GM20431 (cell line): Measurements from ENCODE around the gene TEPSIN.

Experiments
- in situ Hi-C: fragments of 300-500 bp; cut with MseI, MboI; formaldehyde crosslinking; loops from one replicate; pipeline ENCODE4 v1.15.0; 2020; ENCODE audit warnings: low sequenced_read_pairs; ENCODE audit not compliant: unreplicated experiment

Gene TEPSIN

GRCh38 chr17:81202318-81202717, 36.5 kb downstream of the TEPSIN start:
- in situ Hi-C loops = no loop called here

DNA sequence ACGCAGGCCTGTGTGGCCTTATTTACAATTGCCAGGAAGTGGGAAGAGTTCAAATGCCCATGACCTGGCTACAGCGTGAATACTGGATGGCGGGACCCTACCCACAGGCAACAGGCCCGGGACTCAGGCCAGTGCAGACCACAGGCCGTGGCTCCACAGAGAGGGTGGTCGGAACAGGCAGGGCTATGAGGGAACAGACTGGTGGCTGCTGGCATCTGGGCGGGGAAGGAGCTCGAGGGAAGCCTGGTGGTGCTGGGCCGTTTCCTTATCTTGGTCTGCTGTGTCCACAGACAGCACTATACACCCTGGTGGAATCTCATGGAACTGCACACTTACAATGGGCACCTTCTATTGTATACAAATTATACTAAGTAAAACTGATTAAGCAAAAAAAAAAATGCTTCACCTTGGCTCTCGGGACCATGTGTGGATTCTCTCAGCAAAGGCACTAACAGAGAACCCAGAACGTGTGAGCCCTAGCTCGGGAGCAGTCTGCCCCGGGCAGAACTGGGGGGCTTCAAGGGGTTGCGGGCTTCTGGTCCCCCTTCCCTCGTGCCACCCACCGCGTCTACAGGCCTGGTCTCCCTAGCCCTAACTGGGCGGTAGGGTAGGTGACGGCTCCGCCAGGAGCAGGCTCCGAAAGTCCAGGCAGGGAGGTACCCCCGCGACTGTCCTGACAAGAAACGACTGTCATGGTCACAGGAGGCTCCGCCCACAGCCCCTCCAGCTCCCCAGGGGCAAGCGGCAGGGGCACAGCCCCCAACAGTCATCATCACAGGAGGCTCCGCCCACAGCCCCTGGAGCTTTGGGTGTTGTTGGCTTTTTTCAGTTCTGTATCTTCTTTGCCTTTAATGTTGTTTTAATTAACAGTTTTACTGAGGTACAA, 37.9 kb downstream of the TEPSIN start:
- in situ Hi-C loops = no loop called here

DNA sequence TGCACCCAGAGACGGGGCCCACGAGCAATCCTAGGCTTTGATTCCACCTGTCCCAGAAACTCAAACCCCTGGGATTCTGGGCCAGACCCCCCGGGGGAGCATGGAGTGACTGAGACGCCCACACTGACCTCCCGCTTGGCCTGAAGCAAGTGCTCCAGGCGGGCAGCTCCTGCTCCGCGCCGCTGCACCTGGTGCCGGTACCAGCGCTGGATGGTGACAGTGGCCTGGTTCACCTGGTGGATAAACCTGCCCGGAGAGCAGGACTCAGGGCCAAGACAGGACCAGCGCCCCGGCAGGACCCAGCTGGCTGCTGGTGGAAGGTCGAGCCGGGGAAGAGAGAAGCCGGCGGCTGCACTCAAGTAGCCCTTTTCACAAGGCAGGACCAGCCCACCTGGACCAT, 38.7 kb downstream of the TEPSIN start:
- in situ Hi-C loops = no loop called here

DNA sequence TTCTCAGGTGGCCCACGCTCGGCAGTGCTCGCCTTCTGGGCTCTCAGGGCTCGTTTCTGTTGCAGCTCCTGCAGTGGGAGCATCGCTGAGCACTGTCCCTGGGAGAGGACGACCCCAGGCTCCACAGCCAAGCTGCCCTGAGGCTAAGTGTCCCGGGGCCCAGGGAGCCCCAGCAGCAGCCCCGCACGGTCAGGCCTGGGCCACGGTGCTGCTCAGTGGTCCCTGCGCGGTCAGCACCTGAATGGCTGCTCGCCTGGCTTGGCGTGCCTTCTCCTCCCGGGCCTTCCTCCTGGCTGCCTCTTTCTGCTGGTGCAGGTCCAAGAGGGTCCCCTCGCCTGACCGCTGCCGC, 39.4 kb downstream of the TEPSIN start:
- in situ Hi-C loops = no loop called here

DNA sequence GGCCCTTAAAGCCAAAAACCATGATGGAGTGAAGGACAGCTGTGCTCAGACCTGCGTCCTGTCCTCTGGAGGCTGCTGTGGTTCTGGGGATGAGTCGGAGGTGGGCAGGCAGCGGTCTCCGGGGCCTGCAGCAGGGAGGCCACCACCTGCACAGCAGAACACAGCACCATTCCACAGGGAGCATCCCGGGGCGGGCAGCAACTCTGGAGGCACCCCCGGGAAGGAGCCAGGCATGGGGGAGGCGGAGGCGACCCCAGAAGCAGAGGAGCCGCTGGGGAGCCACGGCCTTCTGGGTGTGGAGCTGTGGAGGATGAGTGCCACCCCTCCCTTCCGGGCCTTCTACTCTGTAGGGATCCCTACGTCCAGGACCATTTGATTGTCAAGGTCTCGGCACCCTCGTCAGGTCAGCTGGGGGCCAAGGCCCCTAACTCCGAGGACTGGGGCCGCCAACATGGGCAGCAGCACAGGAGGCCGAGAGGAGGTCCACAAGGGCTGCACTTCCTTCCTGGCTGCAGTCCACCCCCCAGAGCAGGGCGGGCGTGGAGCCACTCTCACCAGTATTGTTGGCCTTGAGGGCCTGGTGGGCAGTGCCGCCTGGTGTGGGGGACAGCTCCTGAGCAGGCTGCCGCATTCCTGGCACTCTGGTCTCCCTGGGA, 39.9 kb downstream of the TEPSIN start:
- in situ Hi-C loops = no loop called here

DNA sequence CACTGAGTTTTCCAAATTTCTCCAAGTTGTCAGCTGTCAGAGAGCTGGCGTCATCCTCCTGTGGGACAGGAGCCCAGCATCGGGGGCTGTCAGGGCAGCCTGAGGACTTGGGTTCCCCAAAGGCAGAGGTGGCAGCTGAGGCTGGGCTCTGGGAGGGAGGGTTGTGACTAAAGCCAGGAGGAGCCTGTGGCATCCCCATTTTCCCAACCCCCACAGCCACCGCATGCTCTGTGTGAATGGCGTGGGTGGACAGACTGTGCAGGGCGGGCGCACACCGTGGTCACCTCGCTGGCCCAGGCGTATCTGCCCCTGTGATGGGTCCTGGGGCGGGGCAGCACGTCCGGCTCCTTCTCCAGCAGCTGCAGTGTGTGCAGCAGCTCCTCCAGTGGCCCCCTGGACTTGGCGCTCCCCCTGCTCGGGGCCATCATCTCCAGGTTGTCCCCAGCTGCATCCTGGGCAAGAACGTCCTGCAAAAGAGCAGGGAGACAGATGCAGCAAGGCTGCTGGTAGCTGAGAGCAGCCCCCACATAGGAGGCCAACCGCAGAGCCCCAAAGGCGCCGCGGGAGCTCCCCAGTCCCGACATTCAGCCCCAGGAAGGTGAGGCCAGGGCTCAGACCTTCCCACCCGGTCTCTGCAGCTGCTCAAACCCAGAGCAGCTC, 40.9 kb downstream of the TEPSIN start:
- in situ Hi-C loops = no loop called here

DNA sequence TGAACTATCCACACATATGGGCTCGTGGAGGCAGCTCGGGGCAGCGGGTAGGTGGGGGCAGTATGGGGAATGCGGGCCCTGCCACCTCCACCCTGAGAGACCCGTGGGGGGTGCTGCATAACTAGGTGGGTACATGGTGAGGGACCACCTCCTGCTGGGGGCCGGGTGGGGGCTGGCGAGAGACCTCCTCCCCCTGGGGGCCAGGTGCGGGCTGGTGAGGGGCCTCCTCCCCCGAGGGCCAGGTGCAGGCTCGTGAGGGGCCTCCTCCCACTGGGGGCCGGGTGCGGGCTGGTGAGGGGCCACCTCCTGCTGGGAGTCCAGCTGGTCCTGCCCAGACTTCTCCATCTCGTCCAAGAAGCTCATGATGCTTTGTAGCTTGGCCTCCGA, 41.5 kb downstream of the TEPSIN start:
- in situ Hi-C loops = no loop called here

- in situ Hi-C loops = no loop called here
Observed at GRCh38 chr17:81196505-81197408, 42.1 kb downstream of the TEPSIN start.

- in situ Hi-C loops = no loop called here
Observed at GRCh38 chr17:81195941-81196495, 42.8 kb downstream of the TEPSIN start.

DNA sequence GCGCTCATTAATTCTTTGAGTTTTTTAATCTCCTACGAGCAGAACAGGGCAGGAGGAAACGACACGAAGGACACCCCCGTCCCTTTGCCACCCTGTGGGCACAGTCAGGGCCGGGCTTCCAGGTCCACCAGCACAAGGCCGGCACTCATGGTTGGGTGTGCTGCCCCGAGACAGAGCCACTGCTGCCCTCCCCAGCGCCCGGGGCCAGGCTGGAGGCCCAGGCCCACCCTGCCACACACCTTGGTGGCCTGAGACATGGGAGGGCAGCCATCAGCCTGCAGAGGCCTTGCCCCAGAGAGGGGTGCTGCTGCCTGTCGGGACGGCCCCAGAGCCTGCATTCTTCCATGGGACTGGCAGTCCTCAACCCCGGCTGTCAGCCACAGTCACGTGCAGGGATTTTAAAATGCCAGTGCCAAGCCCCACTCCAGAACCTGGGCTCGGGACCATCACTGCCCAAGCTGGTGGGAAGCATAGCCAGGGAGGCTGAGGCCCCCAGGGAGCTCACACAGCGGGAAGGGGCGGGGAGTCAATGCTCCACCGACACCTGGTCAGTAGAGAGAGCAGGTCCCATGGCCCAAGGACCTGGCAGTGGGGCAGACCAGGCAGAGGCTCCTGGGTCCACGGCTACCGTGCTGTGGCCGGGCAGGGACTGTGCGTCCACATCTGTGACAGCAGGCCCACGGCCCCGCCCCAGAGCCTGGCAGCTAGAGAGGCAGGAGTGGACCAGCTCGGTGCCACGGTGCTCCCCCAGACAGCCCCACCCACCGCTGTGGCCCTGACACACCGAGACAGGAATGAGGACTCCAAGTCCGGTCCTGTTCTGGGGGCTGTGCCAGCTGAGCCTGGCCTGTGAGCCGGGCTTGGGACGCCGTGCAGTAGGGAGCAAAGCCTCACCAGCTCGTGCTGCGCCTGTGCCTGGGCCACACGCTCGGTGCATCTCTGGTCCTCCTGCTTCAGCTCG, 43.6 kb downstream of the TEPSIN start:
- in situ Hi-C loops = no loop called here

DNA sequence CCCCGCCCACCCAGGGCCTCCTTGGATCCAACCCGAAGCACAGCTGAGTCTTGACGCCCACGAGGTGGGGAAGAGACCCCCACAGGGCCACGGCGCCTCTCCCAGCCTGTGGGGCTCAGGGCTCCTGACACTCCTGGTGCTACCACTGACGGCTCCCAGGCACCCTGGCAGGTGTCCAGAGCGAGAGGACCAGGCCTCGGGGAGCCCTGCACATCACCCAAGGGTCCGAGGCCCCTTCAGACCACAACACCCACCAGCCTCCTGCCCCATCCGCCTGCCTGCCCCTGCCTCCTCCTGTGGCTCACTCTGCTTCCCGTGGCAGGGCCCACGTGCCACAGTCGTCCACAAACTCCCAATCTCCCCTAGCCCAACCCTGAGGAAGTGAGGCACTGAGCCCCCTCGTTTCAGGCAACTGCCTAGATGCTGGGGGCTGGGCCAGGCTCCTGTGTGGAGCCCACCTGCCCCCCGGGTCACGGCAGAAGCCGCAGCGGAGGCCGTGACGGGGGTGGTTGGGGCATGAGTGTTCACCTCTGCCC, 44.6 kb downstream of the TEPSIN start:
- in situ Hi-C loops = no loop called here

- in situ Hi-C loops = no loop called here
Observed at GRCh38 chr17:81193470-81194224, 45.2 kb downstream of the TEPSIN start.

GRCh38 chr17:81193051-81193410, 45.8 kb downstream of the TEPSIN start:
- in situ Hi-C loops = no loop called here

DNA sequence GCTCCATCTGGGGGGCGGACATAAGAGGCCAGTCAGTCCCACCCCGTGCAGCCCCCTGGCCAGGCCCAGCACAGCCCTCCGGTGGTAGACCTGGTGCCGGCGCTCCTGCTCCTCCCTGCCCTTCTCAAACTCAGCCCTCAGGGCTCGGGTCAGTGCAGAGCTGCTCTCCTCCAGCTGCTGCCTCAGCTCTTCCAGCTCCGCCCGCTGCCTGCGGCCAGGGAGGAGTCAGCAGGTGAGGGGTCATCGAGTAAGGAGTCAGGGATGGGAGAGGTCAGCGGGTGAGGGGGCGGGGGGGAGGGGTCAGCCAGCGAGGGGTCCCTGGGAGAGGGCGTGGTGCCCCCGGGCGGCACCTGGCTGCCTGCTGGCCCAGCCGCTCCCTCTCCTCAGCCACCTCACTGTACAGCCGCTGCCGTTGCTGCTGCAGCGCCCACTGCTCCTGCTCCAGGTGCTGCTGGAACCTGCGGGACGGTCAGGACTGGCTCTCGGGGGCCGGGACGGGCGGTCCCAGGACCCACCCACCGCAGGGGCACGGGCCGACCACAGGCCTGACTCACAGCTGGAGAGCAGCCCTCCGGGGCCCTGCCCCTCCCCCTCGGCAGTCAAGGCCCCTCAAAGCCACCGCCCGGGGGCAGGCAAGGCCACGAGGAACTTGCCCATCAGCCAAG, 46.3 kb downstream of the TEPSIN start:
- in situ Hi-C loops = no loop called here

DNA sequence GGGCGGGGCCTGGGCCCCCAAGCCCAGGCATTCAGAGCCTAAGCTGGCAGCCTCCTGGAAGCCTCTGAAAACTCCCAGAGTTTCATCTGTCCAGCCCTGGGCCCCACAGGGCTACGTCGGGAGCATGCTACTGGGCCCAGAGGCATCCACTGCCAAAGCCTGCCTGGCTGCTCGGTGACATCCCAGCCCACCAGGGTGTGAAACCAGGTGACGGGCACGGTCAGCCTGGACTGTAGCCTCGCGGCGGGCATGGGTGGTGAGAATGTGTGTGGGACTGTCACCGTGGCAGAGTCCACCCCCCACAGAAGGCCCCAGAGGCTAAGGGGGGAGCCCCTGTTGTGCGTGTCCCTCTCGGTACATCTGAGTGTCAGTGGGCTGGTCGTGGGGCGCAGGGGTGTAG, 47.2 kb downstream of the TEPSIN start:
- in situ Hi-C loops = no loop called here

- in situ Hi-C loops = no loop called here
Observed at GRCh38 chr17:81191116-81191515, 47.7 kb downstream of the TEPSIN start.

DNA sequence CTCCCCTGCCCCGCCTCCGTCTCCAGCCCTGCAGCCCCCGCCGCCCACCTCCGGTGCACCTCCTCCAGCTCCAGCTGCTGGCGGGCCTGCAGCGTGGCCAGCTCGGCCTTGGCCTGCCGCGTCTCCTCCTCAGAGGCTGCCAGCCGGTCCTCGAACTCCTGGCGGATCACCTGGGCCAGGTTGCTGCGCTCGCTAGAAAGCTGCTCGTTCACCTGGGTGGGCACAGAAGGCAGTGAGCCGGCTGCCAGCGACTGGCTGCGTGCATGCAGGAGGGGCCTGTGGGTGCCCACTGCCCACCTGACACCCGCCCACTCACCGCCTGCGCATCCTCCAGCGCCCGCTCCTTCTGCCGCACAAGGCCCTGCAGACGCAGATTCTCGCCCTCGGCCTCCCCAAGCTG, 48.3 kb downstream of the TEPSIN start:
- in situ Hi-C loops = no loop called here
